Non-pigmented ciliary epithelial cell (primary cell): Measurements from ENCODE around the gene LRRC30.
A peak's percentile ranks its signal among the peaks of the same experiment; 100 is the strongest.
"Not testable (repeated sequence)": the region's sequence is repeated elsewhere in the genome, so short reads cannot be mapped to it uniquely, and the experiment has no call there.

Experiments used
- DNase-seq: peaks from one replicate; pipeline ENCODE4 v3.0.0-alpha.2; 2010; ENCODE audit warnings: low read depth

The LRRC30 gene

GRCh38 chr18:7230626-7231349 is at the start of gene LRRC30:
Gene LRRC30 (plus strand): TSS chr18:7231089. CDS start chr18:7231139, 50 bp downstream.
- no peak for DNase-seq

GRCh38 chr18:7185701-7186100 is 45.2 kb upstream of the LRRC30 start:
- no peak for DNase-seq

GRCh38 chr18:7190547-7191156 is 40.2 kb upstream of the LRRC30 start:
- DNase-seq = no peak

- DNase-seq = no peak
Measured at GRCh38 chr18:7191736-7192135, 39.2 kb upstream of the LRRC30 start.

GRCh38 chr18:7195266-7195665 is 35.6 kb upstream of the LRRC30 start:
- DNase-seq = no peak

GRCh38 chr18:7196421-7196820 is 34.5 kb upstream of the LRRC30 start:
- no peak for DNase-seq

- no peak for DNase-seq
Measured at GRCh38 chr18:7197854-7198253, 33.0 kb upstream of the LRRC30 start.

- DNase-seq = no peak
Measured at GRCh38 chr18:7198326-7198725, 32.6 kb upstream of the LRRC30 start.

- no peak for DNase-seq
Measured at GRCh38 chr18:7201096-7201495, 29.8 kb upstream of the LRRC30 start.

GRCh38 chr18:7202169-7202568 is 28.7 kb upstream of the LRRC30 start:
- no peak for DNase-seq

- not testable (repeated sequence) for DNase-seq
Measured at GRCh38 chr18:7203601-7204000, 27.3 kb upstream of the LRRC30 start.

GRCh38 chr18:7205346-7205745 is 25.5 kb upstream of the LRRC30 start:
- no peak for DNase-seq

- no peak for DNase-seq
Measured at GRCh38 chr18:7206217-7206616, 24.7 kb upstream of the LRRC30 start.

GRCh38 chr18:7207366-7207915 is 23.4 kb upstream of the LRRC30 start:
- DNase-seq = no peak

- peak; percentile 42 for DNase-seq
Measured at GRCh38 chr18:7221424-7222155, 9.3 kb upstream of the LRRC30 start.

- DNase-seq = no peak
Measured at GRCh38 chr18:7224198-7224597, 6.7 kb upstream of the LRRC30 start.

- DNase-seq = no peak
Measured at GRCh38 chr18:7232218-7232617, 1.3 kb downstream of the LRRC30 start.

- no peak for DNase-seq
Measured at GRCh38 chr18:7233134-7233810, 2.4 kb downstream of the LRRC30 start.

- no peak for DNase-seq
Measured at GRCh38 chr18:7234091-7234490, 3.2 kb downstream of the LRRC30 start.

- no peak for DNase-seq
Measured at GRCh38 chr18:7234956-7235355, 4.1 kb downstream of the LRRC30 start.

GRCh38 chr18:7236072-7236471 is 5.2 kb downstream of the LRRC30 start:
- DNase-seq = no peak

- no peak for DNase-seq
Measured at GRCh38 chr18:7236933-7237332, 6.0 kb downstream of the LRRC30 start.
